ENCODE results near the gene RBMS3. TPM values are rescaled to one million over a fixed set of nuclear protein-coding genes. Genes with fewer than 3 reads are reported as not detected.

The RBMS3 gene
- total and polyA plus RNA-seq, 2 of the 8 experiments (the other 6 are each of a cell fraction or from before 2014, with no cell fraction given), result 3.7 to 6.9 TPM

DNA sequence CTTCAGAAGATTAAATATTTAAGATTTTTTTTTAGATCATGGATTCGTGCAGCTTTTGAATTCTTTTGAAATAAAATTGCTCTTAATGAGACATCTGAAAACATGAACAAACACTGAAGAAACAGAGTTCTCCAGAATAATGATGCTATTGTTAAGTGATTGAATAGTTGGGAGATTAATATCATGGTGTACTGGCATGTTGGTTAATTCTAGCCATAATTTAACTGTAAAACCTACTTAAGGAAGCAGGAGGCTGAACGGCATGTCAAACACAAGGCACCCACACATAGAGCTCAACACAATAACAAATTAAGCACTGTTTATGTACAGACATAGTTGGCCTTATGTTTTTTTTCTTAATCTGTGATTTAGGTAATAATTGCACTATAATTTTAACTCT, 185.6 kb downstream of the RBMS3 start:
- H3K9me3 ChIP-seq (ENCODE audit: insufficient read depth in 2 of 2, low read depth in 1 of 2, low read length in 1 of 2), result no peaks in the 10 kb centered on the region
- no peaks in the 10 kb centered on the region for H3K36me3 ChIP-seq (ENCODE audit: control insufficient read depth in 2 of 4, insufficient read depth in 4 of 4, low read length in 3 of 4)
- no peak overlapping the region for H2BK120ac ChIP-seq (replicated peaks; ENCODE audit: low read depth, low read length)
- H3K4ac ChIP-seq (replicated peaks; ENCODE audit: insufficient read length, low read depth, low read length), result no peak overlapping the region
- no peak overlapping the region for H2AFZ ChIP-seq (ENCODE audit: low read length)
- no peak overlapping the region for H2BK20ac ChIP-seq (ENCODE audit: low read length)
- no peak overlapping the region for H2AK5ac ChIP-seq (ENCODE audit: low read depth, low read length)
- H3K27ac ChIP-seq (ENCODE audit: low read depth, low read length), result no peak overlapping the region
- no peak overlapping the region for H2BK15ac ChIP-seq (ENCODE audit: low read length)
- H3K14ac ChIP-seq (ENCODE audit: insufficient read length), result no peak overlapping the region
- H3K79me1 ChIP-seq (ENCODE audit: low read depth, low read length), result no peaks in the 10 kb centered on the region
- no peak overlapping the region for H2BK5ac ChIP-seq (ENCODE audit: low read depth, low read length)
- H4K20me1 ChIP-seq (replicated peaks in 1 of 2; ENCODE audit: control insufficient read depth in 1 of 2, insufficient read depth in 2 of 2, low read length in 2 of 2), result no peaks in the 10 kb centered on the region
- no peak overlapping the region for H4K8ac ChIP-seq (ENCODE audit: extremely low read depth, insufficient read depth, low read length)
- no peak overlapping the region for H3K4me3 ChIP-seq (ENCODE audit: extremely low read depth in 1 of 4, insufficient read depth in 2 of 4, low read depth in 3 of 4, low read length in 4 of 4)
- ChIA-PET CTCF (ENCODE audit: partially characterized antibody) (interaction anchor here (0.6 to 2.5 kb wide), 5 partner anchors 10 to 1240 kb away, joined by 3 to 7 read pairs (median 3); no protein-coding TSS in a partner anchor), POLR2A (ENCODE audit: partially characterized antibody) (interaction anchor here (3.4 kb wide), 1 partner anchor 9 kb away, joined by 12 read pairs; no protein-coding TSS in a partner anchor)
- H3K4me2 ChIP-seq (ENCODE audit: insufficient read depth in 1 of 2, low read depth in 2 of 2, low read length in 2 of 2), result no peak overlapping the region; a peak in 1 of 4 replicates
- H3K56ac ChIP-seq (replicated peaks; ENCODE audit: insufficient read length, low read depth, low read length), result no peak overlapping the region
- no peak overlapping the region for H3K23ac ChIP-seq (ENCODE audit: insufficient read length)
- no peak overlapping the region for H3K9ac ChIP-seq (replicated peaks in 1 of 4; ENCODE audit: extremely low read depth in 1 of 4, low read depth in 3 of 4, low read length in 3 of 4)
- no peaks in the 10 kb centered on the region for H3K27me3 ChIP-seq (replicated peaks in 1 of 4; ENCODE audit: control insufficient read depth in 3 of 4, extremely low read depth in 1 of 4, insufficient read depth in 3 of 4, low read length in 3 of 4)
- H2BK12ac ChIP-seq (ENCODE audit: low read depth, low read length), result no peak overlapping the region
- H4K91ac ChIP-seq (replicated peaks; ENCODE audit: insufficient read length, low read length), result no peak overlapping the region
- peaks cover 0 to 9% (median 5%) of the 10 kb centered on the region in 4 experiments; a peak in 4 of 7 replicates for H3K4me1 ChIP-seq (replicated peaks in 1 of 4; ENCODE audit: control insufficient read depth in 3 of 4, insufficient read depth in 4 of 4, low read length in 3 of 4)
- TF ChIP-seq HDAC2 (IDR thresholded peaks at IDR 0.05; ENCODE audit: borderline replicate concordance in 1 of 2, low read depth in 2 of 2, low read length in 2 of 2), result no peak
- TF ChIP-seq TEAD4 (IDR thresholded peaks at IDR 0.05; ENCODE audit: low read depth, low read length), result no peak
- TF ChIP-seq YY1 (IDR thresholded peaks at IDR 0.05; ENCODE audit: low read depth, low read length), result no peak
- no peak for TF ChIP-seq HDAC6 (IDR thresholded peaks at IDR 0.05; ENCODE audit: low read depth, low read length)
- TF ChIP-seq SP2 (IDR thresholded peaks at IDR 0.05; ENCODE audit: low read length), result no peak
- no peak for TF ChIP-seq CREB1 (IDR thresholded peaks at IDR 0.05)
- no peak for TF ChIP-seq BRCA1 (IDR thresholded peaks at IDR 0.05; ENCODE audit: low read depth, low read length)
- no peak for TF ChIP-seq CHD1 (IDR thresholded peaks at IDR 0.05; ENCODE audit: low read depth, low read length)
- TF ChIP-seq, protein P1, sequence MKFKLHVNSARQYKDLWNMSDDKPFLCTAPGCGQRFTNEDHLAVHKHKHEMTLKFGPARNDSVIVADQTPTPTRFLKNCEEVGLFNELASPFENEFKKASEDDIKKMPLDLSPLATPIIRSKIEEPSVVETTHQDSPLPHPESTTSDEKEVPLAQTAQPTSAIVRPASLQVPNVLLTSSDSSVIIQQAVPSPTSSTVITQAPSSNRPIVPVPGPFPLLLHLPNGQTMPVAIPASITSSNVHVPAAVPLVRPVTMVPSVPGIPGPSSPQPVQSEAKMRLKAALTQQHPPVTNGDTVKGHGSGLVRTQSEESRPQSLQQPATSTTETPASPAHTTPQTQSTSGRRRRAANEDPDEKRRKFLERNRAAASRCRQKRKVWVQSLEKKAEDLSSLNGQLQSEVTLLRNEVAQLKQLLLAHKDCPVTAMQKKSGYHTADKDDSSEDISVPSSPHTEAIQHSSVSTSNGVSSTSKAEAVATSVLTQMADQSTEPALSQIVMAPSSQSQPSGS (IDR thresholded peaks at IDR 0.05; ENCODE audit: low read length), result no peak
- no peak for TF ChIP-seq TAF1 (IDR thresholded peaks at IDR 0.05; ENCODE audit: low read depth, low read length)
- no peak for TF ChIP-seq PHF8 (conservative IDR thresholded peaks at IDR 0.05; ENCODE audit: low read depth, low read length)
- no peak for TF ChIP-seq POLR2AphosphoS5 (IDR thresholded peaks at IDR 0.05; ENCODE audit: low read depth, low read length)
- H4K5ac ChIP-seq (ENCODE audit: insufficient read length, low read depth, low read length), result no peak overlapping the region
- H3K23me2 ChIP-seq (ENCODE audit: low read depth, low read length), result no peaks in the 10 kb centered on the region
- FAIRE-seq (no peak), DNase-seq (ENCODE audit: low read depth in 1 of 2, low spot score in 2 of 2) (no peak)
- H3K79me2 ChIP-seq (ENCODE audit: control insufficient read depth in 1 of 2, insufficient read depth in 2 of 2, low read length in 2 of 2), result no peaks in the 10 kb centered on the region
- no peak overlapping the region for H3K18ac ChIP-seq (ENCODE audit: extremely low read depth, low read length)
- 72% methylated on average over 2 of the region's 2 CpGs; no CpG with 5 or more reads in 1 of the 2 experiments for WGBS, 2 experiments (ENCODE audit: extremely low coverage in 1 of 2, insufficient coverage in 1 of 2, insufficient read length in 1 of 2, insufficient replicate concordance in 2 of 2, low coverage in 1 of 2, low lambda C conversion rate in 2 of 2, missing lambda C conversion rate in 1 of 2)
